Nephron (organoid): ENCODE results near the gene FAM131A.

Experiments
- H3K27ac Mint-ChIP-seq, 3 experiments: 2 replicates each; pipeline ENCODE4 v1.8.0; 2020; ENCODE audit warnings: mixed read lengths in 3 of 3, mild to moderate bottlenecking in 2 of 3, moderate library complexity in 1 of 3
- H3K27me3 Mint-ChIP-seq: 2 replicates; pipeline ENCODE4 v1.8.0; 2021; ENCODE audit warnings: low read depth, mild to moderate bottlenecking, moderate library complexity, mixed read lengths
- H3K36me3 Mint-ChIP-seq: 2 replicates; pipeline ENCODE4 v1.8.0; 2020; ENCODE audit warnings: low read depth, mixed read lengths
- H3K4me1 Mint-ChIP-seq: 2 replicates; pipeline ENCODE4 v1.8.0; 2020; ENCODE audit warnings: mixed read lengths
- H3K4me3 Mint-ChIP-seq, 3 experiments: 2 replicates each; pipeline ENCODE4 v1.8.0; 2020; ENCODE audit warnings: mild to moderate bottlenecking in 3 of 3, mixed read lengths in 3 of 3, moderate library complexity in 2 of 3
- H3K9me3 Mint-ChIP-seq: 2 replicates; pipeline ENCODE4 v1.8.0; 2020; ENCODE audit warnings: mixed read lengths
- CTCF ChIP-seq, 3 experiments: fragments of 200-600 bp; sonication (generic); IDR thresholded peaks; one replicate each; pipeline ENCODE4 v1.5.0; 2021; ENCODE audit warnings: antibody characterized with exemption in 3 of 3; ENCODE audit not compliant: unreplicated experiment in 3 of 3

FAM131A gene

GRCh38 chr3:184358124-184358767 is 20.8 kb downstream of the FAM131A start:
- TF ChIP-seq CTCF (IDR thresholded peaks at IDR 0.05; ENCODE audit: unreplicated experiment in 3 of 3), result no peak
- Mint-ChIP-seq H3K36me3 (peaks cover 12% of the 10 kb centered on the region), H3K4me1 (peaks cover 16% of the 10 kb centered on the region), H3K27ac (no peak overlapping the region), H3K4me3 (peak overlapping the region; percentile 29 to 59 (median 49)), H3K9me3 (no peaks in the 10 kb centered on the region), H3K27me3 (no peaks in the 10 kb centered on the region)

- Mint-ChIP-seq H3K9me3 (no peaks in the 10 kb centered on the region), H3K27ac (no peak overlapping the region), H3K4me1 (peaks cover 19% of the 10 kb centered on the region), H3K27me3 (no peaks in the 10 kb centered on the region), H3K36me3 (peaks cover 14% of the 10 kb centered on the region), H3K4me3 (peak overlapping the region; percentile 58 to 76 (median 63))
- TF ChIP-seq CTCF (IDR thresholded peaks at IDR 0.05; ENCODE audit: unreplicated experiment in 3 of 3), result no peak
These were observed 21.5 kb downstream of the FAM131A start for GRCh38 chr3:184358921-184359350.

GRCh38 chr3:184359610-184360009 is 22.2 kb downstream of the FAM131A start:
- no peaks in the 10 kb centered on the region for H3K9me3 Mint-ChIP-seq
- H3K4me3 Mint-ChIP-seq, result peak overlapping the region; percentile 86 to 96 (median 93)
- TF ChIP-seq CTCF (IDR thresholded peaks at IDR 0.05; ENCODE audit: unreplicated experiment in 3 of 3), result no peak
- H3K27ac Mint-ChIP-seq, result peak overlapping the region; percentile 21 to 79 (median 46)
- peaks cover 23% of the 10 kb centered on the region for H3K4me1 Mint-ChIP-seq
- H3K36me3 Mint-ChIP-seq, result peaks cover 17% of the 10 kb centered on the region
- no peaks in the 10 kb centered on the region for H3K27me3 Mint-ChIP-seq

GRCh38 chr3:184360070-184360928 is 22.9 kb downstream of the FAM131A start:
- Mint-ChIP-seq H3K4me3 (peak overlapping the region; percentile 86 to 96 (median 93)), H3K9me3 (no peaks in the 10 kb centered on the region), H3K36me3 (peaks cover 20% of the 10 kb centered on the region), H3K27me3 (no peaks in the 10 kb centered on the region), H3K27ac (peak overlapping the region; percentile 79 to 91 (median 88)), H3K4me1 (peaks cover 29% of the 10 kb centered on the region)
- no peak for TF ChIP-seq CTCF (IDR thresholded peaks at IDR 0.05; ENCODE audit: unreplicated experiment in 3 of 3)

GRCh38 chr3:184360929-184361531 is 23.6 kb downstream of the FAM131A start:
- Mint-ChIP-seq H3K27me3 (no peaks in the 10 kb centered on the region), H3K36me3 (peaks cover 20% of the 10 kb centered on the region), H3K4me1 (peaks cover 29% of the 10 kb centered on the region), H3K9me3 (no peaks in the 10 kb centered on the region), H3K4me3 (peak overlapping the region; percentile 86 to 96 (median 93)), H3K27ac (peak overlapping the region; percentile 79 to 91 (median 88))
- no peak for TF ChIP-seq CTCF (IDR thresholded peaks at IDR 0.05; ENCODE audit: unreplicated experiment in 3 of 3)
